ENCODE results near the gene NAALADL2. TPM values are rescaled to one million over a fixed set of nuclear protein-coding genes. Genes with fewer than 3 reads are reported as not detected.

NAALADL2 gene
- total and polyA plus RNA-seq, 2 donors (not counting 1 experiment from before 2014, with no cell fraction given): not detected

DNA sequence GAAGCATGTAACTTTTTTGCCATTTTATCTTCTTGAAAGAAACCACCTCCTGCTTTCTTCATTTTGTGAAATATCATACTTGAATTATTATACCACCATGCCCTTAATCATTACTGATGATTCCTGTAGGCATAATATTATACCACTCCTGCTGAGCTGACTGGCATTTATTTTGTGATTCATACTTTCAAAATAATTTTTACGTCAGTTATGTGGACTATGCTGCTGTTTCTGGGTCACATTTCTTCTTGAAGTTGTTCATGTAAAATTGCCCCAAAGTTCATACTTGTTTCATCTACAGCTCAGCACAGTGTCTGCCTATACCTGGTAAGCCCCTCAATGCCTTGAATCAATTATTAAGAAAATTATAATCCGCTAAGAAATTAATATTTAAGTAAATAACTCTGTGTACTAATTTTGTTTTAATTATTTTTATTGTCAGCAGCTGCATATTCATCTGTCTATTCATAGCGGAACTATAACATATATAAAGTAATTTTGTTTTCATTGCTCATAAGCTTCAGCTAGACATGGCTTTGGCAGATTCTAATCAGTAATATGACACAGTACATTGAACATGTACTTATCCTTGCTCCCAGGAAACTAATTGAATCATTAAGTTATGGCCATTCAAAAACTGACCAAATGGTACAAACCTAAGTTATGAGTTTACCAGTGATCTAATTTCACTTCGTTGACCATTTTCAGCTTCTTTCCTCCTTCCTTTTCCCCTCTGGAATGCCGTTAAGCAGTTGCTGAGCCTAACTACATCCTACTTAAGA lies 160.0 kb downstream of the NAALADL2 start:
- POLR2A ChIA-PET: no interaction called here
- no peak overlapping the region for H3K27ac Mint-ChIP-seq

DNA sequence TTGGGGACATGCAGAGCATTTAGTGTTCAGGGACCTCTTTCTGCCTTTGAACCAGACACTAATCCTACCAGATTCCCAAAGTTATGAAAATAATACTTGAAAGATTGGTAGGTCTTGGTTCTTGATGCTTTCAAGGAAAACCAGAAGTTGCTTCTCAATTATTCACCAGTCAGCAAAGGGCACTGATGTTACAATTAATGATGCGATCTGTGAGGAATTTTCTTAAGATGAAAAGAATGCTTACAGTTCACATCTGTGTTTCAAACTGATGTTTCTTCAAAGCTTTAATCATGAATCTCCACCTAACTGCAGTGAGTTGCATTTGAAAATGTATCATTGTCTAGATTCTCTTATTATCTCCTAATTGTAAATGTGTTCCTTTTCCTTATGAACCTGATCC lies 161.0 kb downstream of the NAALADL2 start:
- Mint-ChIP-seq H3K4me3 (no peak overlapping the region), H3K9me3 (ENCODE audit: insufficient read depth) (peaks cover 3% of the 10 kb centered on the region), H3K27me3 (no peaks in the 10 kb centered on the region), H3K27ac (no peak overlapping the region), H3K4me1 (no peaks in the 10 kb centered on the region)
- no CpG with 5 or more reads among the region's 1 CpG for WGBS (ENCODE audit: insufficient coverage)
- Histone ChIP-seq H2AFZ (ENCODE audit: insufficient read depth, low read depth, low read length, poor library complexity, severe bottlenecking) (no peak overlapping the region), H3K79me2 (ENCODE audit: control insufficient read depth, insufficient read depth, low read length) (no peaks in the 10 kb centered on the region), H3K27ac (ENCODE audit: low read length in 2 of 2) (no peak overlapping the region), H3K4me2 (replicated peaks; ENCODE audit: low read depth, low read length, poor library complexity, severe bottlenecking) (no peak overlapping the region), H3K4me1 (ENCODE audit: control insufficient read depth in 2 of 2, insufficient read depth in 2 of 2, low read length in 2 of 2) (no peaks in the 10 kb centered on the region), H3K4me3 (ENCODE audit: control extremely low read depth in 1 of 5, extremely low read depth in 1 of 5, insufficient read depth in 1 of 5, low read depth in 2 of 5, low read length in 4 of 5) (no peak overlapping the region), H3K9me3 (ENCODE audit: control extremely low read depth in 1 of 3, control insufficient read depth in 2 of 3, insufficient read depth in 1 of 3, low read length in 2 of 3) (no peaks in the 10 kb centered on the region), H3K36me3 (replicated peaks in 1 of 2; ENCODE audit: control extremely low read depth in 1 of 2, control insufficient read depth in 1 of 2, extremely low read depth in 1 of 2, insufficient read depth in 2 of 2, low read length in 1 of 2) (no peaks in the 10 kb centered on the region), H3K27me3 (replicated peaks in 1 of 4; ENCODE audit: control extremely low read depth in 1 of 4, control insufficient read depth in 3 of 4, insufficient read depth in 4 of 4, low read length in 3 of 4) (no peaks in the 10 kb centered on the region), H3K9ac (ENCODE audit: low read length) (no peak overlapping the region), H4K20me1 (ENCODE audit: control insufficient read depth, insufficient read depth, low read length, poor library complexity, severe bottlenecking) (no peaks in the 10 kb centered on the region)
- CTCF ChIA-PET: no interaction called here
- POLR2A ChIA-PET: no interaction called here
- DNase-seq (no peak), ATAC-seq (ENCODE audit: low read depth) (no peak)
- TF ChIP-seq, protein P1, sequence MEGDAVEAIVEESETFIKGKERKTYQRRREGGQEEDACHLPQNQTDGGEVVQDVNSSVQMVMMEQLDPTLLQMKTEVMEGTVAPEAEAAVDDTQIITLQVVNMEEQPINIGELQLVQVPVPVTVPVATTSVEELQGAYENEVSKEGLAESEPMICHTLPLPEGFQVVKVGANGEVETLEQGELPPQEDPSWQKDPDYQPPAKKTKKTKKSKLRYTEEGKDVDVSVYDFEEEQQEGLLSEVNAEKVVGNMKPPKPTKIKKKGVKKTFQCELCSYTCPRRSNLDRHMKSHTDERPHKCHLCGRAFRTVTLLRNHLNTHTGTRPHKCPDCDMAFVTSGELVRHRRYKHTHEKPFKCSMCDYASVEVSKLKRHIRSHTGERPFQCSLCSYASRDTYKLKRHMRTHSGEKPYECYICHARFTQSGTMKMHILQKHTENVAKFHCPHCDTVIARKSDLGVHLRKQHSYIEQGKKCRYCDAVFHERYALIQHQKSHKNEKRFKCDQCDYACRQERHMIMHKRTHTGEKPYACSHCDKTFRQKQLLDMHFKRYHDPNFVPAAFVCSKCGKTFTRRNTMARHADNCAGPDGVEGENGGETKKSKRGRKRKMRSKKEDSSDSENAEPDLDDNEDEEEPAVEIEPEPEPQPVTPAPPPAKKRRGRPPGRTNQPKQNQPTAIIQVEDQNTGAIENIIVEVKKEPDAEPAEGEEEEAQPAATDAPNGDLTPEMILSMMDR (IDR thresholded peaks at IDR 0.05): no peak
- TF ChIP-seq EZH2 (IDR thresholded peaks at IDR 0.05; ENCODE audit: borderline replicate concordance, insufficient read depth, low read depth, low read length, poor library complexity, severe bottlenecking): no peak
- intact Hi-C loops (cut with micrococcal nuclease): no loop called here

More for the DNA sequence above, 160.0 kb downstream of the NAALADL2 start:
- no peak for DNase-seq
- WGBS (ENCODE audit: insufficient coverage): no CpG with 5 or more reads among the region's 5 CpGs
- no peaks in the 10 kb centered on the region for H3K4me1 Mint-ChIP-seq
- no peak for ATAC-seq (ENCODE audit: low read depth)
- H3K79me2 ChIP-seq (ENCODE audit: control insufficient read depth, insufficient read depth, low read length): no peaks in the 10 kb centered on the region
- H4K20me1 ChIP-seq (ENCODE audit: control insufficient read depth, insufficient read depth, low read length, poor library complexity, severe bottlenecking): no peaks in the 10 kb centered on the region
- no peak overlapping the region for H3K9ac ChIP-seq (ENCODE audit: low read length)
- intact Hi-C loops (cut with micrococcal nuclease): no loop called here
- no peak overlapping the region for H3K4me3 Mint-ChIP-seq
- TF ChIP-seq, protein P1 (IDR thresholded peaks at IDR 0.05): no peak
- TF ChIP-seq EZH2 (IDR thresholded peaks at IDR 0.05; ENCODE audit: borderline replicate concordance, insufficient read depth, low read depth, low read length, poor library complexity, severe bottlenecking): no peak
- H3K27me3 Mint-ChIP-seq: no peaks in the 10 kb centered on the region
- no peaks in the 10 kb centered on the region for H3K4me1 ChIP-seq (ENCODE audit: control insufficient read depth in 2 of 2, insufficient read depth in 2 of 2, low read length in 2 of 2)
- no peaks in the 10 kb centered on the region for H3K27me3 ChIP-seq (replicated peaks in 1 of 4; ENCODE audit: control extremely low read depth in 1 of 4, control insufficient read depth in 3 of 4, insufficient read depth in 4 of 4, low read length in 3 of 4)
- H3K36me3 ChIP-seq (replicated peaks in 1 of 2; ENCODE audit: control extremely low read depth in 1 of 2, control insufficient read depth in 1 of 2, extremely low read depth in 1 of 2, insufficient read depth in 2 of 2, low read length in 1 of 2): no peaks in the 10 kb centered on the region
- no peak overlapping the region for H3K4me2 ChIP-seq (replicated peaks; ENCODE audit: low read depth, low read length, poor library complexity, severe bottlenecking)
- no peak overlapping the region for H2AFZ ChIP-seq (ENCODE audit: insufficient read depth, low read depth, low read length, poor library complexity, severe bottlenecking)
- no peaks in the 10 kb centered on the region for H3K9me3 ChIP-seq (ENCODE audit: control extremely low read depth in 1 of 3, control insufficient read depth in 2 of 3, insufficient read depth in 1 of 3, low read length in 2 of 3)
- no peak overlapping the region for H3K4me3 ChIP-seq (ENCODE audit: control extremely low read depth in 1 of 5, extremely low read depth in 1 of 5, insufficient read depth in 1 of 5, low read depth in 2 of 5, low read length in 4 of 5)
- no peak overlapping the region for H3K27ac ChIP-seq (ENCODE audit: low read length in 2 of 2)
- peaks cover 3% of the 10 kb centered on the region for H3K9me3 Mint-ChIP-seq (ENCODE audit: insufficient read depth)
- CTCF ChIA-PET: no interaction called here

Measured in B cell (primary cell).